DMS 273 (cell line): ENCODE results near the gene FOXN3.

Experiments
- DNase-seq: peaks from one replicate; lab custom pipeline; 2025; ENCODE audit not compliant: unreplicated experiment; lab: John Stamatoyannopoulos, UW

Gene FOXN3

DNA sequence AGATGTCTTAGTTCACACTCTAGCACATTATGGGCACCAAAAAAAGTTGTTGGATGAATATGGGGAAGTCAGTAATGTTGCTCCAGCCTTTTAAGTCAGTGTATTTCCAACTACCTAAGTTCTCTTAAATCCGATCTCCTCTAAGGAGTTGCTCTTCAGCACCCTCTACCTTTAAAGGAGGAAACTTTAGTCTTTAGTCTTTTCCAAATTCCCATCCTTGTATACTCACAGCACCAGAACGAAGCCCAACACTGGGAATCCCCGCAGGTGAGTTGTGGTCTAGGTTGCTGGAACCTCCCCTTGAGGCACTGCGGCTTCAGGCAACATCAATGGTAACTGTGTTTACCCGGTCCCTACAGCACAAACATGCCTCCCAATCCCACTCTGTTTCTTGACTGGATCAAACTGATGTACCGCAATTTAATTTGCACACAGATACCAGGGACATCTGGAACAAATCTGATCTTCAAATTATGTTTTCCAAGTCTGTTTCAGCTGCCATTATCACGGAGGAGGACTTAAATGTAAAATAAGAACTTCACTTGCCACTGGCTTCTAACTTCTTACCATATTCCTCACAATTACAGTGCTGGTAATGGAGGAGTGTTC is 179.0 kb downstream of the FOXN3 start:
- peak; percentile 53 for DNase-seq

DNA sequence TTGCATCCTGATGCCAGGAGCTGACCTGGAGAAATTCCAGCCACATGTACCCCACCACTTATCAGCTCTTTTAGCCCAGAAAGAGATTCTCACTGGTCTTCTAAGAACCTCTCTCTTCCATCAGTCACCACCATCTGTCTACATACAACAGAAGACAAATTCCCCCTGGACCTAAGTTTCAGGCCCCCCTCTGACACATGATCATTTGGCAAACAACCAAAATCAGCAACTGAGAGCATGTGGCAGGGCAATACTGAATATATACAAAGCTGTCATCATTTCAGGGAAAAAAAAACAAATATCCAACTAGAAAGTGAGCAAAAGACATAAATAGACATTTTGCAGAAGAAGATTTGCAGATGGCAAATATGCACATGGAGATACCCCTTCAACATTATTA is 180.2 kb downstream of the FOXN3 start:
- DNase-seq = peak; percentile 84

DNA sequence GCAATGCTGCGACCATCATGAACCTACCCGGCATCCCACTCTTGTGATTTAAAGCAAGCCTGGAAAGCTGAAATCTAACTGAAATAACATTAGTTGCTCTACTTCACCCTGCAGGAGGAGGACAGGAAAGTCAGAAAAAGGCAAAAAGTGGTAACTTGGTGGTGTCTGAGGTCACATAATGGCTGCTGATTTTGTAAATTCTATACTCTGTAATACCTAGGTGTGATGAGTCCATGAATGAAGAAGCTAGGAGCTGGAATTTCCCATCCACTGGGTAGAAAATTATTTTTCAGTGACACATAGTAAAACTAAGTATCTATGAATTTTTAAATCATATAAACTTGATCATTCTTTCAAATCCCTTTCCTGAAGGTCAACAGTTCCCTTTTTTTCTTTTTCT is 183.8 kb downstream of the FOXN3 start:
- no peak for DNase-seq

DNA sequence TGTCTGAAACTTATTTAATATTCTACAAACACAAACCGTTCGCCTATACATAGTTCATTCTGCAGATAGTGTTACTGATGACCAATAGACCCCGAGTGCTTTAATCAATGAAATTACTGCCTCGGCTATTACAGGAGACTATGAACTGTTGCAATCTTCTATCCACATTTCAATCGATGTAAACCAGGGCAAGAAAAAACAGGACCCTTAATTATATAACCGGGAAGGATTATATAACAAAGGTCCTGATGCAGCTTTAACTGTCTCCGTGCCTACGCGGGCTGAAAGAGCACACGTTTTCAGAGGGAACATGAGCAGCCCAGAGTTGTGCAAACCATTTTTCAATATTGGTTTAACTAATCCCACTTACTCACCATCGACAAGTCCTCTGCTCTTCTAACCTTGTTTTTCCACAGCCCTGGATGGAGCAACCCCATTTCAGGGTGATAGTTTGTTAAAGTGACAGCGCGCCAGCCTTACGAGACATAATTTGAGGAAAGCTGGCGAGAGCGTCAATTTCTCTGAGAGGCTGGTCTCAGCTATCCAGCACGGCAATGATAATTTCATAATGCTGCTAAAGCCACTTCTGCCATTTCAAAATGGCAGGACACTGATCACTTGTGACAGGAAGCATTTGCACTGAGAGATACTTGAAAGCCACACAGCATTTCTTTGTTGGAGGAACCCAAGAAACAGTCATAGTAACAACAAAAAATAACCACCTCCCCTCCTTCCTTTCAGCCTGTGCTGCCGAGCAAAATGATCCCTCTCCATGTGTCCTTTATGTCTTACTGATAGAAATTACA is 184.6 kb downstream of the FOXN3 start:
- no peak for DNase-seq

DNA sequence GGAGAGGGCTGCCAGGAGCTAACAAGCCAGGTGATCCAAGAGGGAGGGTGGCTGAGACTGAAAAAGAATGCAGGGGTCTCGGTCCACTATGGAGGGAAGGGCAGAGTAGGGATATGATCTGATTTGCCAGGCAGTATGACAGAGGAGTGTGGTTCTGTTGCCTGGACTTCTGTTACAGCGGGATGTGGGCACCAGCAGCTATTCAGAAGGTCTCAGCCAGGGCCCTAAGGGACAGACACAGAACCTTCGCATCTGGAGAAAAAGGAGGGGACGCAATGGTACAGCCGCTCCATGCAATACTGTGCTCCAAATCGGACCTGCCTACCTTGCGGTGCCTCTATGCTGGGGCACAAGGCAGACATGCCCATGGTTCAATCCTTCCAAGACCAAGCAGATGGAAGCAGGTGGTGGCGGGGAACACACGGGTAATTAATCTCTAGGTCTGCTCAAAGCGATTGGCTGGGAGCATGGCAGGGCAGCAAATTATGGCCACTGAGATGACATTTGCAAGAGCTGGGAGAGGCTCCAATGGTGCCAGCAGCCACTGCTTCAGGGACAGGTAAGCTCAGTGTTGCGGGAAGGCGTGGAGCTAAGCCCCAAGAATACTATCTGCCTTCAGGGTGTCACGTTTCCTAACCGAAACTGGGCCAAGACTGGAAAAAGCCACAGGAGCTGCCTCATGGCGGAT is 185.5 kb downstream of the FOXN3 start:
- DNase-seq = no peak

DNA sequence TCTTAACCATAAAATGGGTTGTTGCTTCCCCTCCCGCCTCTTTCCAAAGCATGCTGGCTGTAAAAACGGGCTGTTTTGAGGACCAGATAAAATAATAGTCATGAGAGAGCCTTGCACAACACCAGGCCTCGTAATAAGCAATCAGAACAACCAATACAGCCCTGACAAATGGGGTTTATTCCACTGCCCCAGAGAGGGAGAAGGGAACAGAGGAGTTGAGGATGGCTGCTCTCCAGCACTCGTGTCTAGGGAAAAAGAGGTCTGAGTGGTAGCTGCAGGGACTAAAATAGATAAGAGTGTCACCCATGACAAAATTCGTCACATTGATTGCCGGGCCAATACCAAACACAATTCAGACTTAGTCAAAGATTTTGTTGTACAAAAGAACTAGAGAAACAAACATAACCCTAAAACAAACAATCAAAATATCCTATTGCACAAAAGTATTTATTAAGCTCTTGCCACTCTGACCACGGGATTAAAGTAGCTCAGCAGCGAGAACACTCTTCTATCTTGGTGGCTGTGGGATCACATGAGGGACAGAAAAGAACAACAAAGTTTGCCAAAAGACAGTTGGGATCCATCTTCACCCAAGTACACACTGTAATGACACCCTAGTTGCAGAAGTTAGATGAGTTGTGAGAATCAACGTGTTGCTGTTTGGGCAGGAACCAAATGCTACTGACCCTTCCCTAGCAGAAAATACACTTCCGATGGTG is 188.0 kb downstream of the FOXN3 start:
- no peak for DNase-seq

DNA sequence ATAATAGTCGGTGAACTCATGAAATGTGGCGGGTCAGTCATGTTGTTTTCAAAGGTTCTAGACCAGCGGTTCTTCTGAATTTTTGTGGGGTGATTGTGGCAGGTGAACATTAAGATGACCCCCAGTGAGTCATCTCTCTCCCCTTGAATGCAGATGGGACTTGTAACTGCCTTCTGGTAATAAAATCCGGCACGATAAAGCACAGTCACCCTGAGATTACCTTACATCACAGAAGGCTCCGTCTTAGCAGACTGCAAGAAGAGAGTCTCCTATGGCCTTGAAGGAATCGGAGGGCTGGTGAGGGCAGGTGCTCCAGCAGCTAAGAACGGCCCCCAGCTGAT is 189.6 kb downstream of the FOXN3 start:
- no peak for DNase-seq

DNA sequence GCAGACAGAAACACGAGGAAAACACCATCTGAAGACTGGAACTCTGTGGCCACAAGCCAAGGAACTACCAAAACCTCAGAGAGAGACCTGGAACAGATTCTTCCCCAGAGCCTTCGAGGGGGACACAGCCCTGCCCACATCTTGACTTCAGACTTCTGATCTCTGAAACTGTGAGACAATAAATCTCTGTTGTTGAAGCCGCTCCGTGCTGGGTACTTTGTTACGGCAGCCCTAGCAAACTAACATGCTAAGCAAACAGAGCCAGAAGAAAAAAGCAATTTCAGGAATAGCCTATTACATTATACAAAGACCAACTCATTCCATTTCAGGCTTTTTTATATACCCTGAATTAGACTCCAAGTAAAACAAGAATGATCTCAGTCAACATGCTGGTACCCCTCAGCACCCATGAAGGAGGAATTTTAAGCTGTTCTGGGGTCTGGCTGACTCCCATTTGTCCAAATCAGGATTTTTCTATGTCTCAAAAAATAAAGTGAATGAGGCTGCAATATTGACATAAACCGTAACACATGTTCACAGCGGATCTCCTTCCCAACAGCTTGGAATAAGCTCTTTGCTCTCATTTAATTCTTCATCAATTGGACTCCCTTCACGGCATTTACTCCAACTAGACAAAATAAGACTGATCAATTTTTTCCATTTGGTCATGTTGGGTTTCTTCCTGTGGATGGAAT is 190.1 kb downstream of the FOXN3 start:
- DNase-seq = no peak

DNA sequence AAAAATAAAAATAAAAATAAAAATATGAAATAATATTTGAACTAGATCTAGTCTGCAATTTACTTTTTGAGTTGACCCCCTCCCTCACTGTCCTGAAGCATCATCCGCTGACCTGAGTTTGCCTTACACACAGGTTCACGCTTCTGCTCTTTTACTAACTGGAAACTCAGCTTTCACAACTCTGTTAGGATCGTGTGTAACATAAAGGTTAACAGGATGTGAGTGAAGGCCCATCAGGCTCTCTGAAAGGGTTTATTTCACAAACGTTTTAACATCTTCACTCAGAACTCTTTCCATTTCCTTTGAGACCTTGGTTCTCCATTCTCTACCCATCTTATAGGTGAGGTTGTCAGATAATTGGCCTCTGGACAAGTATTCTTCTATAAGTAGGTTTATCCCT is 191.4 kb downstream of the FOXN3 start:
- no peak for DNase-seq

DNA sequence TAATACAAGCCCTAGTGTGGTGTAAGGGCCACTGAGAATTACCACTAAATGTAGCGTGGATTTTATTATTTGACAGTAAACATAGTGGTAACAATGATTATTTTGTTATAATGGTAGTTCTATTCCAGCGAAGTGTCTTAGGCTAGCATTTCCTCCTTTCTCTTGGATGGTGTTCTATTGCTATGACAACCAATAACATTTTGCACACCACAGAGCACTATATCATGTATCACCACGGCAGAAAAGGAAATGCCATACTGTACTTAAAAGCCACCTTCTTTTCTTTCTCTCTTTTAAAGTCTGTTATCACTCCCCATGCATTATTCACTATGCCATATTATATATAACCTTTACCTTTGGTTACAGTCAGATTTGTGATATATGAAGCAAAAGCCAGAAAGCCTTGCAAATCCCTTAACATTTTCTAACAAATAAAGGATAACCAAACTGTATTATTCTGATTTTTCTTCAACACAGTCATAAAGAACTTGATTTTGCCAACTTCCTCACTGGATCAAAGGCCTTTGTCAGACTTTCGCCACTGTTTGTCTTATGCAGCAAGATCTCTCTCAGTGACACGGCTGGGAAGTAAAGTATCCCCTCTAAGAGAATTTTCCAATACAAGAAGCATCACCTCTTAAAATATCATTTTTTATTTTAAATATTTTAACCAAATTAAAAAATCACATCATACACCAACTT is 195.8 kb downstream of the FOXN3 start:
- DNase-seq = peak; percentile 7

DNA sequence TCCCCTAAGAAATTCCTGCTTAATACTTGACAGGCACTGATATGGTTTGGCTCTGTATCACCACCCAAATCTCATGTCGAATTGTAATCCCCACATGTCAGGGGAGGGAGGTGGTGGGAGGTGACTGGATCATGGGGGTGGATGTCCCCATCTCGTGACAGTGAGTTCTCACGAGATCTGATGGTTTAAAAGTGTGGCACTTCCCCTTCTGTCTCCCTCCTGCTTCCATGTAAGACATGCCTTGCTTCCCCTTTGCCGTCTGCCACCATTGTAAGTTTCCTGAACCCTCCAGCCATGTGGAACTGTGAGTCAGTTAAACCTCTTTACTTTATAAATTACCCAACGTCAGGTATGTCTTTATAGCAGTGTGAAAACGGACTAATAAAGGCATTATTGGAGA is 198.0 kb downstream of the FOXN3 start:
- DNase-seq = no peak

DNA sequence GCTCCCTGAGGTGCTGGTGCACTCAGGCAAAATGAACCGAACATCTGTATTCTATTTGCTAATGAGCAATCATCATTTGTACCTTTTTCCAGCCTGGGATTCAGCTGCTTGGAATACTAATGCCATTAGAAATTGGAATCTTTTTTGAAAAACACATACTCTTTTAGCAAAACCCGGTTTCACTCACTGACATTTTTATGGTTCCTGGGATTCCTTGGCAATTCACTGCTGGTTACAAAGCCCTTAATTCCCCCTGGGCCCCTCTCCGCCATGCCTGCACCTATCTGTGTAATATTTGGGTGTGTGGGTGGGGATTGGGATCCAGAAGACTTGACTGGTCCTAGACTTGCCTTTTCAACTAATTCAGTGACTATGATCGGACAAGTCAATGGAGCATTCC is 199.1 kb downstream of the FOXN3 start:
- DNase-seq = no peak

DNA sequence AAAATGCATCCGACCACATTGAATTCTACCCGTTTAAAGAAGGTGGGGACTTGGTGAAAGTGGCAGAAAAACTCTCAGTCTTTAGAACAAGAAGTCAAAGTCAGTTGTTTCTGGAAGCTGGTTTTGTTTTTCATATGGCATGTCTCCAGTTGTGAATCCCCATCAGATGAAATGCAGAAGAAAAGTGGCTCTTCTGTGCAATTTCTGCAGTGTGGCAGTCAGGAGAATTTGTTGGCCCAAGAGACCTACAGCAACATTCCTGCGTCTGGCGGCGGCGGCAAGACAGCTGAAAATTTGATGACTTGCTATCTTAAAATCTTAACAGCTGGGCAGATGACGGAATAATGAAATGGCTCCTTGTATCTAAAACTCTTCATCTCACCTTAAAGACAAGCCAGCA is 201.5 kb downstream of the FOXN3 start:
- DNase-seq = peak; percentile 15

DNA sequence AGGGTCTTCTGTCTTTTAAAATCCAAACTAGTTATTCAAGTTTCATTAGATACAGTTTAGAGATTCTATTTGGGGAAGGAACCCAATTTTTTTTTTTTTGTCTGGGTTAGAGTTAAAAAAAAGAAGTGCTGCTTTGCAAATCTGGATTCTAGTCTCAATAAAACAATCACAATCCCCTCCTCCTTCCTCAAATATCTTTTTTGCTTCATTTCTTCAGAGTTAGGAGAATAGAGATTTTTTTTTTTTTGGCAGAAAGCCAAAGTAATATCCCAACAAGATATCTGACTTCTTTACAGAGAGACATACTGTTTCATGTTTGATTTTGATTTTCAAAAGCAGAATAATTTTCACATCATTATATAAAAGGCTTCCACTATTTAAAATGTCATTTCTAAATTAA is 201.9 kb downstream of the FOXN3 start:
- DNase-seq = no peak

DNA sequence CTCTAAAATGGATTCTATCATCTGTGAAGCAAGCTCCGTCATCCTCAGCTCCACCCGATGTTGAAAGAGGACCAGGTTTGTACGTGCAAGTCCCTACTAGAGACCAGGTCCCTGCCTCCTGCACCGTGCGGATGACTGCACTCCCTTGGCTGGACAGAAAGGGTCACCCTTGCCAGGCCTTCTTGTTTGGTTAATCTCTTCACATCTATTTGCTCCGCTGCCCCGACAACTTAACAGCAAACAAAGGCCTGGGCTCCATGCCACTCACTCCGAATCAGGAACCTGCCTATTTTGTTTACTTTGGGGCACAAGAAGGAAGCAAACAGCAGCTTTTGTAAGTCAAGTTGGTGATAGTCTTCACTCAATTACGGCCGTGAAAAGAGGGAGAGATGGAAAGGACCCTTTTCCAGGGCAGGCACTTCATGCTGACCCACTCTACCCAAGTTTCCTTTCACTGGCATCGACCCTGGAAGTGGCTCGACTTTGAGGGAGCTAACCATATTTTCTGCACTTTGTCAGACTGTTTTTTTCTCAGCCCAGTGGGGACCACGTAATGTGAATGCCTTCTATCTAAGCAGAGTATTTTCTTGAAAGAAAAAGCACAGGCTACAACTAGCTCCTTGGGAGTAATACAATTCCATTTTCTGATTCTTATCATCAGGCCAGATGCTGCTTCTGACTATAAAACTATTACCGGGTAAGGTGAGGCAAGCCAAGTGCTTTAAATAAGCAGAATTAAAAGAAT is 202.6 kb downstream of the FOXN3 start:
- peak; percentile 63 for DNase-seq

DNA sequence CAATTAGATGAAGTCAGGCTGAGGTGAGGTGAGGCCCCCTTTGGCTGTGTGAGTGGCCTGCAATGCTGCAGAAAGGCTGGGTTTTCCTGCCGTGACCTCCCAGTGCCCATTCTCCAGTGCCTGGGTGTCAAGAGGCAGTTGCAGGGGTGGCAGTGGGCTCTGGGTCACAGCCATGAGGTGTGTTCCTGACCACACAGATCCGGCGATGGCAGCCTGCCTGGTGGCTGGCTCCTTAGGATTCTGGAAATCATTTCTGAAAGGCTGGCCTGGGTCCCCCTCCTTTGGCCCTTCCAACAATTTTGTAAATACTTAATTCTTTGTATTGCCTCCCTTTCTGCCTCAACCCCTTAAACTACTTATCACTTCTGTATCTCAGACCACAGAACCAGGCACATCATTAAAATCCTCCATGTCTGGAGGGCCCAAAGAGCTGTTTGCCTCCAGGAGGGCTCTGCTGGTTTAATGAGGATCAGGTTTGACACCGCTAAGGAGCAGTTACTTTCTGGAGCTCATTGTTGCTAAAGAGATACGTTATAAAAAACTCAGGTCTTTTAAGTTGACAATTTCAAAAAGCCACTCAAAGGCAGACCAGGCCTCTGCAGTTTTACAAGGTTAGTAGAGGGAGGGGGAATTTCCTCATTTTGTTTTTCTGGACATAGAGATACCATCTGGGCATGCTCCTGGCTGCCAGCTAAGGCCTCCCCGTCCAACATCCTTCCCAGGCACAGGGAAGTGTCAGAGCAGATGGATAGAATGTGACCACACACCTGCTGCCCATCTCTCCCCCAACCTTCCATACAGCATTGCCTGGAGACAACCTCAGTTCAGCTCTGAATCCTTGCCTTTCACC is 204.4 kb downstream of the FOXN3 start:
- peak; percentile 81 for DNase-seq

DNA sequence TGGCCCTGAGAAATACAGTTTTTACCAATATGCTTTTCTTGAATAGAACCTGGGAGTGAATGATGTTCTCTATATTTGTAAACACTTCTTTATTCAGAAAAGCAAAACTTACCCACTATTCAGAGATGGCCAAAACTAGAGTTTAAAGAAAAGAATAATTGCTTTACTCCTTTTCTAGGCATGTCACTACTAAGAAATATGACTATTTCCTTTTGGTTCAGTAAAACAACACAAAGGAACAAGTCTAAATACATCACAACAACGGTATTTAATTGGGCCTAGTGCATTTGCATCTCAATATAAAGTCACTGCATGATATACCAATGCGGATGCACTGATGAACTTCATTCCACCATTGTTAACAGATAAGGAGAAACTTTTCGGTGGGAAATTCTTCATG is 207.5 kb downstream of the FOXN3 start:
- DNase-seq = no peak

DNA sequence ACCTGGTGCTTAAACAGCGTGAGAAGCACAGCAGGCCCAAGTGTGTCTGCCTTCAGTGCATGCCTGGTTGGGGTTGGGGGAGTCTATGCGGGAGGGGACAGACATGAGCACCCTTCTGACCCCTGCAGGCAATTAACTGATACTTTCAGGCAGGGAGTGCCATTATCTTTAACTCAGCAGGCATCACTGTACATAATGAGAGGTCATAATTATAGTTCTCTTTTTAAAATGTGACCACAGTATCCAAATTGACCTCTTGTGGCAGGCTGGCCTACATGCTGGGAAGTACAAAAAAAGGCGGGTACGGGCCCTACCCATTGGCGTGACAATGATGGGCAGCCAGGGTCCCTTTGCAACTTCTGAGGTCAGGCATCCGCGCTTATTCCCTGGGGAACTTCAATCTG is 209.1 kb downstream of the FOXN3 start:
- peak; percentile 18 for DNase-seq
